ENCODE data around the gene PHC2. TPM values are rescaled to one million over a fixed set of nuclear protein-coding genes. Genes with fewer than 3 reads are reported as not detected.

The PHC2 gene
- total and polyA plus RNA-seq, 4 donors = 51.9 to 111 (median 91.6) TPM

GRCh38 chr1:33369081-33369480 is 61.8 kb downstream of the PHC2 start:
- Histone ChIP-seq H3K36me3 (ENCODE audit: control insufficient read depth, insufficient read depth, low read length) (peaks cover 73% of the 10 kb centered on the region), H3K9me3 (ENCODE audit: control insufficient read depth, insufficient read depth, low read length) (no peaks in the 10 kb centered on the region), H3K27ac (ENCODE audit: low read depth, low read length) (no peak overlapping the region), H3K27me3 (ENCODE audit: control insufficient read depth, insufficient read depth, low read length) (no peaks in the 10 kb centered on the region), H3K4me3 (ENCODE audit: low read depth, low read length) (no peak overlapping the region), H3K4me1 (ENCODE audit: control insufficient read depth, insufficient read depth, low read length) (peaks cover 43% of the 10 kb centered on the region)
- 89% methylated on average over 9 of the region's 9 CpGs for WGBS (ENCODE audit: insufficient coverage)
- no peak for DNase-seq (ENCODE audit: low read depth in 4 of 6, low spot score in 6 of 6)

- Histone ChIP-seq H3K36me3 (ENCODE audit: control insufficient read depth, insufficient read depth, low read length) (peaks cover 67% of the 10 kb centered on the region), H3K27me3 (ENCODE audit: control insufficient read depth, insufficient read depth, low read length) (no peaks in the 10 kb centered on the region), H3K4me3 (ENCODE audit: low read depth, low read length) (no peak overlapping the region), H3K27ac (ENCODE audit: low read depth, low read length) (no peak overlapping the region), H3K9me3 (ENCODE audit: control insufficient read depth, insufficient read depth, low read length) (no peaks in the 10 kb centered on the region), H3K4me1 (ENCODE audit: control insufficient read depth, insufficient read depth, low read length) (peaks cover 50% of the 10 kb centered on the region)
- no peak for DNase-seq (ENCODE audit: low read depth in 4 of 6, low spot score in 6 of 6)
- WGBS (ENCODE audit: insufficient coverage) = 85% methylated on average over 15 of the region's 15 CpGs
Observed at GRCh38 chr1:33368431-33368830, 62.5 kb downstream of the PHC2 start.

- Histone ChIP-seq H3K4me1 (ENCODE audit: control insufficient read depth, insufficient read depth, low read length) (peaks cover 52% of the 10 kb centered on the region), H3K4me3 (ENCODE audit: low read depth, low read length) (no peak overlapping the region), H3K27me3 (ENCODE audit: control insufficient read depth, insufficient read depth, low read length) (no peaks in the 10 kb centered on the region), H3K27ac (ENCODE audit: low read depth, low read length) (peak overlapping the region; percentile 29), H3K9me3 (ENCODE audit: control insufficient read depth, insufficient read depth, low read length) (no peaks in the 10 kb centered on the region), H3K36me3 (ENCODE audit: control insufficient read depth, insufficient read depth, low read length) (peaks cover 62% of the 10 kb centered on the region)
- DNase-seq (ENCODE audit: low read depth in 4 of 6, low spot score in 6 of 6) = peak in 4 of 6 donors; percentile 80 to 95 (median 89)
- 44% methylated on average over 11 of the region's 23 CpGs for WGBS (ENCODE audit: insufficient coverage)
Observed at GRCh38 chr1:33367485-33368405, 63.1 kb downstream of the PHC2 start.

- H3K4me1 ChIP-seq (ENCODE audit: control insufficient read depth, insufficient read depth, low read length) = peaks cover 59% of the 10 kb centered on the region
- peak in 1 of 6 donors; percentile 66 for DNase-seq (ENCODE audit: low read depth in 4 of 6, low spot score in 6 of 6)
- peaks cover 54% of the 10 kb centered on the region for H3K36me3 ChIP-seq (ENCODE audit: control insufficient read depth, insufficient read depth, low read length)
- no peaks in the 10 kb centered on the region for H3K27me3 ChIP-seq (ENCODE audit: control insufficient read depth, insufficient read depth, low read length)
- peak overlapping the region; percentile 29 for H3K27ac ChIP-seq (ENCODE audit: low read depth, low read length)
- no peaks in the 10 kb centered on the region for H3K9me3 ChIP-seq (ENCODE audit: control insufficient read depth, insufficient read depth, low read length)
- H3K4me3 ChIP-seq (ENCODE audit: low read depth, low read length) = no peak overlapping the region
- WGBS (ENCODE audit: insufficient coverage) = 62% methylated on average over 12 of the region's 14 CpGs
Observed at GRCh38 chr1:33366762-33367484, 64.0 kb downstream of the PHC2 start.

- Histone ChIP-seq H3K36me3 (ENCODE audit: control insufficient read depth, insufficient read depth, low read length) (peaks cover 47% of the 10 kb centered on the region), H3K27ac (ENCODE audit: low read depth, low read length) (peak overlapping the region; percentile 96), H3K27me3 (ENCODE audit: control insufficient read depth, insufficient read depth, low read length) (no peaks in the 10 kb centered on the region), H3K9me3 (ENCODE audit: control insufficient read depth, insufficient read depth, low read length) (no peaks in the 10 kb centered on the region), H3K4me1 (ENCODE audit: control insufficient read depth, insufficient read depth, low read length) (peaks cover 61% of the 10 kb centered on the region), H3K4me3 (ENCODE audit: low read depth, low read length) (no peak overlapping the region)
- 37% methylated on average over 4 of the region's 9 CpGs for WGBS (ENCODE audit: insufficient coverage)
- DNase-seq (ENCODE audit: low read depth in 4 of 6, low spot score in 6 of 6) = no peak
Observed at GRCh38 chr1:33365560-33365997, 65.3 kb downstream of the PHC2 start.

- Histone ChIP-seq H3K9me3 (ENCODE audit: control insufficient read depth, insufficient read depth, low read length) (no peaks in the 10 kb centered on the region), H3K27me3 (ENCODE audit: control insufficient read depth, insufficient read depth, low read length) (no peaks in the 10 kb centered on the region), H3K27ac (ENCODE audit: low read depth, low read length) (peak overlapping the region; percentile 96), H3K36me3 (ENCODE audit: control insufficient read depth, insufficient read depth, low read length) (peaks cover 36% of the 10 kb centered on the region), H3K4me1 (ENCODE audit: control insufficient read depth, insufficient read depth, low read length) (peaks cover 61% of the 10 kb centered on the region), H3K4me3 (ENCODE audit: low read depth, low read length) (no peak overlapping the region)
- DNase-seq (ENCODE audit: low read depth in 4 of 6, low spot score in 6 of 6) = no peak
- WGBS (ENCODE audit: insufficient coverage) = 0% methylated on average over 2 of the region's 2 CpGs
Observed at GRCh38 chr1:33364565-33364918, 66.4 kb downstream of the PHC2 start.

- no peaks in the 10 kb centered on the region for H3K27me3 ChIP-seq (ENCODE audit: control insufficient read depth, insufficient read depth, low read length)
- WGBS (ENCODE audit: insufficient coverage) = 10% methylated on average over 5 of the region's 5 CpGs
- peak in 2 of 6 donors; percentile 70 to 79 for DNase-seq (ENCODE audit: low read depth in 4 of 6, low spot score in 6 of 6)
- no peak overlapping the region for H3K4me3 ChIP-seq (ENCODE audit: low read depth, low read length)
- no peaks in the 10 kb centered on the region for H3K9me3 ChIP-seq (ENCODE audit: control insufficient read depth, insufficient read depth, low read length)
- peak overlapping the region; percentile 96 for H3K27ac ChIP-seq (ENCODE audit: low read depth, low read length)
- peaks cover 61% of the 10 kb centered on the region for H3K4me1 ChIP-seq (ENCODE audit: control insufficient read depth, insufficient read depth, low read length)
- peaks cover 28% of the 10 kb centered on the region for H3K36me3 ChIP-seq (ENCODE audit: control insufficient read depth, insufficient read depth, low read length)
Observed at GRCh38 chr1:33363470-33363861, 67.4 kb downstream of the PHC2 start.

GRCh38 chr1:33363021-33363420 is 67.9 kb downstream of the PHC2 start:
- H3K4me3 ChIP-seq (ENCODE audit: low read depth, low read length) = no peak overlapping the region
- 0% methylated on average over 1 of the region's 5 CpGs for WGBS (ENCODE audit: insufficient coverage)
- peaks cover 57% of the 10 kb centered on the region for H3K4me1 ChIP-seq (ENCODE audit: control insufficient read depth, insufficient read depth, low read length)
- no peaks in the 10 kb centered on the region for H3K9me3 ChIP-seq (ENCODE audit: control insufficient read depth, insufficient read depth, low read length)
- H3K27me3 ChIP-seq (ENCODE audit: control insufficient read depth, insufficient read depth, low read length) = no peaks in the 10 kb centered on the region
- peak in 1 of 6 donors; percentile 49 for DNase-seq (ENCODE audit: low read depth in 4 of 6, low spot score in 6 of 6)
- peaks cover 23% of the 10 kb centered on the region for H3K36me3 ChIP-seq (ENCODE audit: control insufficient read depth, insufficient read depth, low read length)
- peak overlapping the region; percentile 96 for H3K27ac ChIP-seq (ENCODE audit: low read depth, low read length)

- no peak overlapping the region for H3K4me3 ChIP-seq (ENCODE audit: low read depth, low read length)
- H3K4me1 ChIP-seq (ENCODE audit: control insufficient read depth, insufficient read depth, low read length) = peaks cover 44% of the 10 kb centered on the region
- no peaks in the 10 kb centered on the region for H3K9me3 ChIP-seq (ENCODE audit: control insufficient read depth, insufficient read depth, low read length)
- H3K27me3 ChIP-seq (ENCODE audit: control insufficient read depth, insufficient read depth, low read length) = no peaks in the 10 kb centered on the region
- H3K36me3 ChIP-seq (ENCODE audit: control insufficient read depth, insufficient read depth, low read length) = peaks cover 19% of the 10 kb centered on the region
- no peak for DNase-seq (ENCODE audit: low read depth in 4 of 6, low spot score in 6 of 6)
- WGBS (ENCODE audit: insufficient coverage) = 78% methylated on average over 4 of the region's 11 CpGs
- H3K27ac ChIP-seq (ENCODE audit: low read depth, low read length) = no peak overlapping the region
Observed at GRCh38 chr1:33361532-33362235, 69.2 kb downstream of the PHC2 start.

Data from spinal cord (tissue), 10 donors.